ENCODE results near the gene CNTNAP4.
A peak's percentile ranks its signal among the peaks of the same experiment; 100 is the strongest.

Gene CNTNAP4

GRCh38 chr16:76583945-76584344 lies 306.7 kb downstream of the CNTNAP4 start:
- DNase-seq (ENCODE audit: low spot score), result peak; percentile 20

DNA sequence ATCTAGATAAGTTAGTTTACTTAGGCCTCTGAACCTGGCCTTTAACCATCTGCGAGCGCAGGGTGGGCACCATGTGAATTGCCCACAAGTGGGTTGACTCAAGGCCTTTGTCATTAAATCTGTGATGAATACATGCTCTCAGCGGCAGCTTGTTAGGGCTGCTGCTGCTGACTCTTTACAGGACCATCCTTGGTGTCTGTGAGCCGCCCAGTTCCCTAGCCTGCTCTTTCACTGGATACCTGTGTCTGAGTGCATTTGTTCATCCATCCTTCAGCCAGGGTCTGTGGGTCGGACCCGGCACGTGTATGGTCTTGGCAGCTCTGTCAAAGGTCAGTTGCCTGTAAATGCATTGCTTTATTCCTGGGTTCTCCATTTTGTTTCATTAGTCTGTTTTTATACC lies 321.3 kb downstream of the CNTNAP4 start:
- no peak for DNase-seq (ENCODE audit: low spot score)

DNA sequence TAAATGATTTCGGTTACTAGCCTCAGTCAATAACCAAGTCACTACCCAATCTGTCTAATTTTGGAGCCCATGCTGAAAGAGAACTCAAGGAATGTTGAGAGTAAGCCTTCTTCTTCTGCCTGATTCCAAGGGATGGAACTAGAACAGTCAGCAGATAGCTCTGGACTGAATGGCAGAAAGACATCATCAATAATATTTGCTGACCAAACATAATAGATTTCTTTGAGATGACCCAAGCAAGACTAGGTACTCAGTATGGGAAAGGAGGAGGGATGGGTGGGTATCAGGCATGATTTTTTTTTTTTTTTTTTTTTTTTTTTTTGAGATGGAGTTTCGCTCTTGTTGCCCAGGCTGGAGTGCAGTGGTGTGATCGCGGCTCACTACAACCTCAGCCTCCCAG lies 330.1 kb downstream of the CNTNAP4 start:
- no peak for DNase-seq (ENCODE audit: low spot score)

Measured in D341Med (cell line).